Fibroblast of the aortic adventitia (primary cell): ENCODE measurements around the gene PPP1R2. TPM values are rescaled to one million over a fixed set of nuclear protein-coding genes. Genes with fewer than 3 reads are reported as not detected.

Source experiments
- DNase-seq: peaks from one replicate; pipeline ENCODE4 v3.0.0-alpha.2; 2010; ENCODE audit warnings: low read depth
- H3K4me3 ChIP-seq: 2 replicates; pipeline ENCODE4 v1.5.1; 2011; ENCODE audit warnings: low read depth, mild to moderate bottlenecking, control low read depth, low read length, moderate library complexity
- total RNA-seq: library from RNA; depleted of rRNA; stranded (reverse); fragments of >200 nt; gene quantifications from 2 replicates; pipeline ENCODE4 v1.2.3, GENCODE V29; 2012; ENCODE audit warnings: low replicate concordance
- TF ChIP-seq, protein P1 (sequence below): IDR thresholded peaks from 2 replicates; pipeline ENCODE4 v1.5.1; 2011; ENCODE audit warnings: mild to moderate bottlenecking, low read length, control low read depth, inconsistent platforms; ENCODE audit not compliant: insufficient read depth

The PPP1R2 gene
- total RNA-seq, 1 donor = 60.1 TPM

- no peak for DNase-seq
- TF ChIP-seq, protein P1, sequence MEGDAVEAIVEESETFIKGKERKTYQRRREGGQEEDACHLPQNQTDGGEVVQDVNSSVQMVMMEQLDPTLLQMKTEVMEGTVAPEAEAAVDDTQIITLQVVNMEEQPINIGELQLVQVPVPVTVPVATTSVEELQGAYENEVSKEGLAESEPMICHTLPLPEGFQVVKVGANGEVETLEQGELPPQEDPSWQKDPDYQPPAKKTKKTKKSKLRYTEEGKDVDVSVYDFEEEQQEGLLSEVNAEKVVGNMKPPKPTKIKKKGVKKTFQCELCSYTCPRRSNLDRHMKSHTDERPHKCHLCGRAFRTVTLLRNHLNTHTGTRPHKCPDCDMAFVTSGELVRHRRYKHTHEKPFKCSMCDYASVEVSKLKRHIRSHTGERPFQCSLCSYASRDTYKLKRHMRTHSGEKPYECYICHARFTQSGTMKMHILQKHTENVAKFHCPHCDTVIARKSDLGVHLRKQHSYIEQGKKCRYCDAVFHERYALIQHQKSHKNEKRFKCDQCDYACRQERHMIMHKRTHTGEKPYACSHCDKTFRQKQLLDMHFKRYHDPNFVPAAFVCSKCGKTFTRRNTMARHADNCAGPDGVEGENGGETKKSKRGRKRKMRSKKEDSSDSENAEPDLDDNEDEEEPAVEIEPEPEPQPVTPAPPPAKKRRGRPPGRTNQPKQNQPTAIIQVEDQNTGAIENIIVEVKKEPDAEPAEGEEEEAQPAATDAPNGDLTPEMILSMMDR = no peak
- no peak overlapping the region for H3K4me3 ChIP-seq
Observed at GRCh38 chr3:195555110-195555509, 12.0 kb upstream of the PPP1R2 start.

- DNase-seq = no peak
- TF ChIP-seq, protein P1 = no peak
- H3K4me3 ChIP-seq = no peak overlapping the region
Observed at GRCh38 chr3:195554458-195554857, 11.3 kb upstream of the PPP1R2 start.

DNA sequence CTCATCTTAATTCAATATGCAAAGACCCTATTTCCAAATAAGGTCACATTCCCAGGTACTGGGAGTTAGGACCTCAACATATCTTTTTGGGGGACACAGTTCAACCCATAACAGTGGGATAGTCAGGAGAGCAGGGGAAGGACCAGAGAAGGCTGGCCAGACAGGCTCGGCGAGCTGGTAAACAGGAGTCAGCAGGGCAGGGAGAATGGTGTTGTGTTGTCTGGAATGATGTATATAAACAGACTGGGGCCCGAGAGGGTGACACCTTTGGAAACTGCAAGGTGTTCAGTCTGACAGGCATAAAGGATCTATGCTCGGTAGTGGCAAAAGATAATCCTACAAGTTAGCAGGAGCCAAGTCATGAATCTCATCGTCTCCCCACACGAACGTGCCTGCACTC lies 10.1 kb upstream of the PPP1R2 start:
- DNase-seq = no peak
- TF ChIP-seq, protein P1 = no peak
- H3K4me3 ChIP-seq = no peak overlapping the region

- no peak overlapping the region for H3K4me3 ChIP-seq
- TF ChIP-seq, protein P1 = no peak
- peak; percentile 49 for DNase-seq
Observed at GRCh38 chr3:195551381-195551978, 8.4 kb upstream of the PPP1R2 start.

GRCh38 chr3:195550723-195551122 lies 7.6 kb upstream of the PPP1R2 start:
- no peak overlapping the region for H3K4me3 ChIP-seq
- DNase-seq = peak; percentile 19
- TF ChIP-seq, protein P1 = no peak

DNA sequence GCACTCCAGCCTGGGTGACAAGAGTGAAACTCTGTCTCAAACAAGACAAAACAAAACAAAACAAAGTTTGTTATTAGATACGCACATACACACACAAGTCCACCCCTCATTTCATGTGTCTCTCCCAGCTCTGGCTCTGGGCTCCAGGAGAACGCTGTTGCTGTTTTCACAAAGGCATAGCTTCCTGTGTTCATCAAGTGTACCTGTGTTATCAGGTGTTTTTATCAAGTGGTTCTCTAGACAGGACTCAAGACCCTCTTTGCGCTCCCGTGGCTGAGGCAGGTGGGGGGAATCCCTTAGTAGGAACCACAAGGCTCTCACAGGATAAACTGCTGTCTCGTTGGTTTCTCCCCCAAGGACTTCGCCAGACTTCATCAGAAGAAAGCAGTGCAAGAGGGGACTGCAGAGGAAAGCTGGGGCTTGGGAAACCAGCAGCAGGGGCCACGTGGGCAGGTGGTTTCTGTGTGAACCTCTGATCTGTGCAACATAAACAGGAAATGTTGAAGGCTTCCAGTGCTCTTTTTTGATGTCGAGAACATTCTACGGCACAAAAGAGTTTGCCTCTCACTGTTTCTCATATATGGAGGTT lies 6.9 kb upstream of the PPP1R2 start:
- TF ChIP-seq, protein P1 = no peak

DNA sequence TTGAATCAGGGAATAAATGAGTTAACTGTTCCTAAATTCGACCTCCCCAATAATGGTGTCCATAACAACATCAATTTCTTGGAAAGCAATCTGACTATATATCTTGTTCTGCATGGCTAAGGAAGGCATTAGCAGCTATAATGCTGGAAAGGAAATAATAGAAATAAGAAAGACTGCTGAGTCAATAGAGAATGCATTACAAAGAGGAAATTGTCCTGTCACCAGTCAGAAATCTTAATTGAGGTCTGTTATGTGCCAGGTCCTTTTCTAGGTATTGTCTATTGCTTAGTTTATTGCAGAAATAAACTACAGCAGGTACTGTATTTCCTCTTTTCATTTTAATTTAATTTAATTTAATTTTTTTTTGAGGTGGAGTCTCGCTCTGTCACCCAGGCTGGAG lies 5.9 kb upstream of the PPP1R2 start:
- DNase-seq = no peak
- no peak overlapping the region for H3K4me3 ChIP-seq
- TF ChIP-seq, protein P1 = no peak

More for the DNA sequence above, 6.9 kb upstream of the PPP1R2 start:
- H3K4me3 ChIP-seq = no peak overlapping the region
- no peak for DNase-seq
